Measurements from ENCODE around the gene RRM2. TPM values are rescaled to one million over a fixed set of nuclear protein-coding genes. Genes with fewer than 3 reads are reported as not detected.

RRM2 gene
- total RNA-seq, 3 donors from 2014 or later (not counting 1 experiment from before 2014, with no cell fraction given), result 16.1 to 22.1 (median 18.5) TPM

DNA sequence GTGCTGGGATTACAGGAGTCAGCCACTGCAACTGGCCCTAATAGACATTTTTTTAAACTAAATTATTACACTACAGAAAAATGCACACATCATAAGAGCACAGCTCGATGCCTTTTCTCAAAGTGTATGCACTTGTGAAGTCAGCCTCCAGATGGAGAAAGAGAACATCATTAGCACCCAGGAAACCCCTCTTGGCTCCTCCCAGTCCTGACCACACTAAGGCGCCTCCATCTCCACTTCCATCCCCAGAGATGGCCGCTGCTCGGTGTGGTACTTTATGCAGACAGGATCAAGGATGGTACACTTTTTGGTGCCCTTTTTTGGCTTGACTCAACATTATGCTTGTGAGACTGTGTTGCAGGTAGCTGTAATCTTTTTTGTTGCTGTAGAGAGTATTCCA, 34.8 kb downstream of the RRM2 start:
- H3K27ac Mint-ChIP-seq, result no peak overlapping the region
- peaks cover 0 to 10% of the 10 kb centered on the region in 2 donors for H3K4me1 Mint-ChIP-seq
- intact Hi-C loops (cut with micrococcal nuclease), result no loop called here
- H3K9me3 Mint-ChIP-seq, result no peaks in the 10 kb centered on the region
- Histone ChIP-seq H3K9me3 (ENCODE audit: control insufficient read depth, insufficient read depth, low read length) (no peaks in the 10 kb centered on the region), H3K36me3 (ENCODE audit: control insufficient read depth, insufficient read depth, low read length) (no peaks in the 10 kb centered on the region), H3K27me3 (ENCODE audit: control insufficient read depth, insufficient read depth, low read length) (no peaks in the 10 kb centered on the region), H3K4me3 (ENCODE audit: low read length) (no peak overlapping the region), H3K27ac (ENCODE audit: low read length) (no peak overlapping the region), H3K4me1 (ENCODE audit: control insufficient read depth, insufficient read depth, low read length) (no peaks in the 10 kb centered on the region)
- no peaks in the 10 kb centered on the region for H3K27me3 Mint-ChIP-seq (ENCODE audit: low read depth in 2 of 2)
- TF ChIP-seq, protein P1, sequence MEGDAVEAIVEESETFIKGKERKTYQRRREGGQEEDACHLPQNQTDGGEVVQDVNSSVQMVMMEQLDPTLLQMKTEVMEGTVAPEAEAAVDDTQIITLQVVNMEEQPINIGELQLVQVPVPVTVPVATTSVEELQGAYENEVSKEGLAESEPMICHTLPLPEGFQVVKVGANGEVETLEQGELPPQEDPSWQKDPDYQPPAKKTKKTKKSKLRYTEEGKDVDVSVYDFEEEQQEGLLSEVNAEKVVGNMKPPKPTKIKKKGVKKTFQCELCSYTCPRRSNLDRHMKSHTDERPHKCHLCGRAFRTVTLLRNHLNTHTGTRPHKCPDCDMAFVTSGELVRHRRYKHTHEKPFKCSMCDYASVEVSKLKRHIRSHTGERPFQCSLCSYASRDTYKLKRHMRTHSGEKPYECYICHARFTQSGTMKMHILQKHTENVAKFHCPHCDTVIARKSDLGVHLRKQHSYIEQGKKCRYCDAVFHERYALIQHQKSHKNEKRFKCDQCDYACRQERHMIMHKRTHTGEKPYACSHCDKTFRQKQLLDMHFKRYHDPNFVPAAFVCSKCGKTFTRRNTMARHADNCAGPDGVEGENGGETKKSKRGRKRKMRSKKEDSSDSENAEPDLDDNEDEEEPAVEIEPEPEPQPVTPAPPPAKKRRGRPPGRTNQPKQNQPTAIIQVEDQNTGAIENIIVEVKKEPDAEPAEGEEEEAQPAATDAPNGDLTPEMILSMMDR (IDR thresholded peaks at IDR 0.05), result no peak
- H3K36me3 Mint-ChIP-seq, result no peaks in the 10 kb centered on the region
- ATAC-seq (no peak), DNase-seq (no peak)
- WGBS (ENCODE audit: insufficient coverage), result 82% methylated on average over 4 of the region's 4 CpGs
- H3K4me3 Mint-ChIP-seq, result no peak overlapping the region

DNA sequence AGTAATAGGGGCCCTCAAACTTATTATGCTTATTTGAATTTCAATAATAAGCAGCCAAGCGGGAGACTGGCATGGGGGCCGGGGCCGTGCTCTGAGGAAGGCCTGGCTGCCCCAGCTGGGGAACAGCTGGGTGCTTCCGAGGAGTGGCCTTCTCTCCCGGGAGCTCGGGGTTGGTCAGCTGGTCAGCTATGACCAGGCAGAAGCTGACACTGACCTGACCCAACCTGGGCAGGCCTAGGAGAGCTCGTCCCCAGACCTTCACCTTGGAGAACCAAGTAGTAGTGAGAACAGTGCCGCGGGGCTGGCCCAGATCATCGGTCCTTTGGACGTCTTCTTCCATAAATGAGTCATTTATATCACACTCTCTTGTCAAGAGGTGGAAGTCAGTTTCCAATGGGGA, 36.1 kb downstream of the RRM2 start:
- no peak overlapping the region for H3K4me3 ChIP-seq (ENCODE audit: low read length)
- H3K27me3 Mint-ChIP-seq (ENCODE audit: low read depth in 2 of 2), result no peaks in the 10 kb centered on the region
- no peak overlapping the region for H3K27ac Mint-ChIP-seq
- H3K4me1 ChIP-seq (ENCODE audit: control insufficient read depth, insufficient read depth, low read length), result peaks cover 4% of the 10 kb centered on the region
- no peak for ATAC-seq
- H3K27me3 ChIP-seq (ENCODE audit: control insufficient read depth, insufficient read depth, low read length), result no peaks in the 10 kb centered on the region
- no peak for DNase-seq
- WGBS (ENCODE audit: insufficient coverage), result 97% methylated on average over 11 of the region's 11 CpGs
- intact Hi-C loops (cut with micrococcal nuclease), result no loop called here
- TF ChIP-seq, protein P1 (IDR thresholded peaks at IDR 0.05), result no peak
- H3K36me3 Mint-ChIP-seq, result no peaks in the 10 kb centered on the region
- no peaks in the 10 kb centered on the region for H3K36me3 ChIP-seq (ENCODE audit: control insufficient read depth, insufficient read depth, low read length)
- no peaks in the 10 kb centered on the region for H3K9me3 ChIP-seq (ENCODE audit: control insufficient read depth, insufficient read depth, low read length)
- H3K4me3 Mint-ChIP-seq, result no peak overlapping the region
- no peaks in the 10 kb centered on the region for H3K9me3 Mint-ChIP-seq
- no peak overlapping the region for H3K27ac ChIP-seq (ENCODE audit: low read length)
- H3K4me1 Mint-ChIP-seq, result peaks cover 2 to 18% of the 10 kb centered on the region in 2 donors

DNA sequence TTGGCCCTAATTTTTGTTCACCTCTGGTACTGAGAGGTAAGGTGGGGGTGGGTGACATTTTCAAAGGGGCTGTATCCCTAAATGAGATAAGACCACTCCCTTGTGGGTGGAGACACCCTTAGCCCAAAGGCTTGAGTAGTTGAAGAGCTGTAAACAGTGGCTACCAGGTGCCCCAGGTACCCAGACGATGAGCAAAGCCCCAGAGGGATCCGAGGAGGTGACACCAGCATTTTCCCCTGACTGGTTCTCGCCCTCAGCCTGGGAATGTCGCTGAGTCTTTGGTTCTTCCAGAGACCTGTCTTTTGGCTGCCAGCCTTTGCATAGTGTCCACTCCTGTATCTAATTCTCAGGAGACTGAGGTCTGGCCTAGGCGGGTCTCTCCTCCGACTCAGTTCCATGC, 36.5 kb downstream of the RRM2 start:
- Histone ChIP-seq H3K27ac (ENCODE audit: low read length) (no peak overlapping the region), H3K36me3 (ENCODE audit: control insufficient read depth, insufficient read depth, low read length) (no peaks in the 10 kb centered on the region), H3K9me3 (ENCODE audit: control insufficient read depth, insufficient read depth, low read length) (no peaks in the 10 kb centered on the region), H3K4me1 (ENCODE audit: control insufficient read depth, insufficient read depth, low read length) (peaks cover 8% of the 10 kb centered on the region), H3K4me3 (ENCODE audit: low read length) (no peak overlapping the region), H3K27me3 (ENCODE audit: control insufficient read depth, insufficient read depth, low read length) (no peaks in the 10 kb centered on the region)
- Mint-ChIP-seq H3K4me3 (no peak overlapping the region), H3K9me3 (no peaks in the 10 kb centered on the region), H3K36me3 (no peaks in the 10 kb centered on the region), H3K4me1 (peaks cover 6 to 22% of the 10 kb centered on the region in 2 donors), H3K27ac (no peak overlapping the region), H3K27me3 (ENCODE audit: low read depth in 2 of 2) (no peaks in the 10 kb centered on the region)
- WGBS (ENCODE audit: insufficient coverage), result 98% methylated on average over 6 of the region's 6 CpGs
- intact Hi-C loops (cut with micrococcal nuclease), result no loop called here
- TF ChIP-seq, protein P1 (IDR thresholded peaks at IDR 0.05), result no peak
- no peak for DNase-seq
- ATAC-seq, result no peak

DNA sequence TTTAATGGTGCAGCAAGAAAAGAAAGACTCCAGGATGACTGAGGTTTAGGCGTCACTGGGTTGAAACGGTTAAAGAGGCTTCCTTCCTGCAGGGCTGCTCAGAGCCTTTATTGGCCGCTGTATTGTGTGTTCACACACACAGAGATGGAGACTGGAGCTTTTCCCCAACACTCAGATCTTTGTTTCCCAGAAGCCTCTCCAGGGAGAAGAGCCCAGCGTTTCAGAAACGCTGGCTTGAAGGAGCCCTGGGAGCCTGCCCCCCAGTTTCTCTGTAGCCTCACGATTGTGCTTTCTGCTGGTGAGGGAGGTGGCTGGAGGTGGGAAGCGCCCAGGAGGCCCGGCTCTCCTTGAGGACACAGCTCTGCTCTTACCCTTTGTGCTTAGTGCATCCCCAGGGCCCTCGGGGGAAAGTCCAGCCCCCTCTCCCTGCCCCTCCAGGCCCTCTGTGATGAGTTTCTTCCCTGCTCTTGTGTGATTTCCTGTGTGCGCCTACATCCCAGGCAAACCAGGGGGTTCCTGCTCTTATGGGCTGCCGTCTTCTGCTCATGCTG, 37.1 kb downstream of the RRM2 start:
- intact Hi-C loops (cut with micrococcal nuclease), result no loop called here

More for the DNA sequence above, 37.1 kb downstream of the RRM2 start:
- Histone ChIP-seq H3K4me1 (ENCODE audit: control insufficient read depth, insufficient read depth, low read length) (peaks cover 12% of the 10 kb centered on the region), H3K27ac (ENCODE audit: low read length) (no peak overlapping the region), H3K27me3 (ENCODE audit: control insufficient read depth, insufficient read depth, low read length) (no peaks in the 10 kb centered on the region), H3K36me3 (ENCODE audit: control insufficient read depth, insufficient read depth, low read length) (no peaks in the 10 kb centered on the region), H3K9me3 (ENCODE audit: control insufficient read depth, insufficient read depth, low read length) (no peaks in the 10 kb centered on the region), H3K4me3 (ENCODE audit: low read length) (no peak overlapping the region)
- no peaks in the 10 kb centered on the region for H3K36me3 Mint-ChIP-seq
- H3K27me3 Mint-ChIP-seq (ENCODE audit: low read depth in 2 of 2), result no peaks in the 10 kb centered on the region
- H3K4me3 Mint-ChIP-seq, result no peak overlapping the region
- TF ChIP-seq, protein P1 (IDR thresholded peaks at IDR 0.05), result no peak
- H3K9me3 Mint-ChIP-seq, result no peaks in the 10 kb centered on the region
- 81% methylated on average over 11 of the region's 11 CpGs for WGBS (ENCODE audit: insufficient coverage)
- no peak for DNase-seq
- peaks cover 9 to 26% of the 10 kb centered on the region in 2 donors for H3K4me1 Mint-ChIP-seq
- no peak overlapping the region for H3K27ac Mint-ChIP-seq
- ATAC-seq, result no peak

All from natural killer cell (primary cell).